ENCODE results near the gene STAT1.

- TF ChIP-seq POLR2A (IDR thresholded peaks at IDR 0.05) (no peak), CTCF (IDR thresholded peaks at IDR 0.05) (no peak)
Observed at GRCh38 chr2:190999949-191000665, 13.9 kb downstream of the STAT1 start.
